Epithelial cell of proximal tubule (primary cell): Measurements from ENCODE around the gene CACNA2D4. TPM values are rescaled to one million over a fixed set of nuclear protein-coding genes. Genes with fewer than 3 reads are reported as not detected.

Experiments used
- DNase-seq: peaks from one replicate; pipeline ENCODE4 v3.0.0-alpha.2; 2011; ENCODE audit warnings: low read depth
- H3K4me3 ChIP-seq: 2 replicates; pipeline ENCODE4 v1.5.1; 2011; ENCODE audit warnings: low read depth, mild to moderate bottlenecking, low read length
- total RNA-seq: library from RNA; depleted of rRNA; stranded (reverse); fragments of >200 nt; gene quantifications from 2 replicates; pipeline ENCODE4 v1.2.3, GENCODE V29; 2015
- TF ChIP-seq, protein P1 (sequence below): conservative IDR thresholded peaks from 2 replicates; pipeline ENCODE4 v1.5.1; 2012; ENCODE audit warnings: low read depth, mild to moderate bottlenecking, low read length

CACNA2D4 gene
- total RNA-seq, 1 donor from 2014 or later: 1.6 TPM

DNA sequence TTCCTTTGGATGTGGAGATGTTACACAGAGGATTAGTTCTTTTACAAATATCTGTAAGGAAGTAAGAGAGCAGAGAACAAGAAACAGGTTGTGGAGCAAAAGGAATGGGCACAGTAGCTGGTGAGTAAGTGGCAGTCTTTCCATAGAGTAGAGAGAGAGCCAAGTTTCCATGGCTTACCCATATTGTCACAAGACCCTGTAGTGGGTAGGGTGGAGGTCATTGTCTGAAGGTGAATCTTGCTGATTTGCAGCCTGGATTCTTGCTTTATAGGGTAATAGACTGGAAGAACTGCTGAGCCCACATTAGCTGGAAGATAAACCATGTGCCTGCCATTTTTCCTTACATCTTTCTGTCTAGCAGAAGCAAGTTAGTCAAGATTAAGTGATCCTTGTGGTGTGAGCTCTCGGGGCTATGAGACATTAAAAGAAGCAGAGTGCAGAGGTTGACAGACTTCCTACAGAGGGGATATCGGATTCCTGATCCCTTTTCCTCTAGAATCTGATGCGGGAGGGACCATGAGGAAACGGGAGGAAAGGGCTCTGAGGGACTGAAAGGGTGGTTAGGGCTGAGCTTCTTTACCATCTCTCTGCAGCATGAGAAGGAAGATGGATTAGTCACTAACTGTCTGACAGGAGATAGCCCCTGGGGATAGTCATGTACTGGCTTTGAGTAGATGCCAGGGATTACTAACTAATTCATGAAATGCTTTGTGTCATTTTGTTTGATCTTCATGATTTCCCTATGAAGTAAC lies 142.1 kb downstream of the CACNA2D4 start:
- TF ChIP-seq, protein P1, sequence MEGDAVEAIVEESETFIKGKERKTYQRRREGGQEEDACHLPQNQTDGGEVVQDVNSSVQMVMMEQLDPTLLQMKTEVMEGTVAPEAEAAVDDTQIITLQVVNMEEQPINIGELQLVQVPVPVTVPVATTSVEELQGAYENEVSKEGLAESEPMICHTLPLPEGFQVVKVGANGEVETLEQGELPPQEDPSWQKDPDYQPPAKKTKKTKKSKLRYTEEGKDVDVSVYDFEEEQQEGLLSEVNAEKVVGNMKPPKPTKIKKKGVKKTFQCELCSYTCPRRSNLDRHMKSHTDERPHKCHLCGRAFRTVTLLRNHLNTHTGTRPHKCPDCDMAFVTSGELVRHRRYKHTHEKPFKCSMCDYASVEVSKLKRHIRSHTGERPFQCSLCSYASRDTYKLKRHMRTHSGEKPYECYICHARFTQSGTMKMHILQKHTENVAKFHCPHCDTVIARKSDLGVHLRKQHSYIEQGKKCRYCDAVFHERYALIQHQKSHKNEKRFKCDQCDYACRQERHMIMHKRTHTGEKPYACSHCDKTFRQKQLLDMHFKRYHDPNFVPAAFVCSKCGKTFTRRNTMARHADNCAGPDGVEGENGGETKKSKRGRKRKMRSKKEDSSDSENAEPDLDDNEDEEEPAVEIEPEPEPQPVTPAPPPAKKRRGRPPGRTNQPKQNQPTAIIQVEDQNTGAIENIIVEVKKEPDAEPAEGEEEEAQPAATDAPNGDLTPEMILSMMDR: no peak
- no peak for DNase-seq
- no peak overlapping the region for H3K4me3 ChIP-seq

DNA sequence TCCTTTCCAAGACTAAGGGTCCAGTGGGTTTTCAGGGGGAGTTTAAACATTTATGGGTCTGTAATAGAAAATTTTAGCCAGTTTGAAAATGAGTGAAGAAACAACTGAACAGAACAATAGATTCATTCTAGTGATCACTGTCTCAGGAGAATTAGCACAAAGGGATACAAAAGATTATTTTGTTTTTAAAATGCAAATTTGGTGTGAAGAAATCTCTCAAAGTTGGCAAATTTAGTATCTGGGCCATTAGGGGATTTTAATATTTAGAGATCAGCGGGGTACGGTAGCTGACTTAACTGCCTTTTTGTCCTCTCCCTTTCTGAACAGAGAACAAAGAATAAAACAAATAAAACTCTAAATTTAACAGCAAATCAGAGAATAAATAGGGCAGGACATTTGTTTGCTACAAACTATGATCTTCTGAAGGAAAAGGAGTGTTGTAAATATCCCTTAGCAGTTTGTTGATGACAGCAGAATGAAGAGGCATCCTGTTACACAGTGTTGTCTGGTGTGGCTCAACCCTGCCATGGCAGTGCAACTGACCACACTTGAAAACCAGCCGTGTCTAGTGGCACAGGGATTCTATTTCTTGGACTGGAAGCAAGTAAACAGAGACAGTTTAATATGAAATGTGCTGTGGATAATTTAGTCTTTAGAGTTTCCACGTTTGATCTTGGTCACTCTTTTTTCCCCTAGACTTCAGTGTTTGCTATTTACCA lies 144.4 kb downstream of the CACNA2D4 start:
- TF ChIP-seq, protein P1: no peak
- H3K4me3 ChIP-seq: no peak overlapping the region
- DNase-seq: no peak

DNA sequence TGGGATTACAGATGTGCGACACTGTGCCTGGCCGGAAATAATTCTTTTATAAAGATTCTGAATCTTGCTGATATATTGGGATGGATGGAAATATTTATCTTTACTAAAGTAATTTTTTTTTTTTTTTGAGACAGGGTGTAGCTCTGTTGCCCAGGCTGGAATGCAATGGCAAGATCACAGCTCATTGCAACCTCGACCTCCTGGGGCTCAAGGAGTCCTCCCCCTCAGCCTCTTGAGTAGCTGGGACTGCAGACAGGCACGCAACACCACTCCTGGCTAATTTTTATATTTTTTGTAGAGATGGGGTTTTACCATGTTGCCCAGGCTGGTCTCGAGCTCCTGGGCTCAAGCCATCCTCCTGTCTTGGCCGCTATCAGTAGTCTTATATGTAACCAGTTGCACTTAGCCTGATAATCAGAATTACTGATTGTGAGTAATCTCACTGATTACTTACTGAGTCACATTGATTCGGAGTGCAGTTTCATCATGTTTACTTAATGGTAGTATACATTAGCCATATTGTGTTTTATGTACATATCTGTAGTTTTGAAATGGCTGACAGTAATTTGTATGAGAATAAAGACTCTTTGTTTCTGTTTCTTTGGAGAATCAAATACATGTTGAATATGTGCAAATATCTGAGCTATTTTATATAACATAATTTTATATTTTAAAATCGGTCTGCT lies 148.5 kb downstream of the CACNA2D4 start:
- H3K4me3 ChIP-seq: no peak overlapping the region
- DNase-seq: no peak

DNA sequence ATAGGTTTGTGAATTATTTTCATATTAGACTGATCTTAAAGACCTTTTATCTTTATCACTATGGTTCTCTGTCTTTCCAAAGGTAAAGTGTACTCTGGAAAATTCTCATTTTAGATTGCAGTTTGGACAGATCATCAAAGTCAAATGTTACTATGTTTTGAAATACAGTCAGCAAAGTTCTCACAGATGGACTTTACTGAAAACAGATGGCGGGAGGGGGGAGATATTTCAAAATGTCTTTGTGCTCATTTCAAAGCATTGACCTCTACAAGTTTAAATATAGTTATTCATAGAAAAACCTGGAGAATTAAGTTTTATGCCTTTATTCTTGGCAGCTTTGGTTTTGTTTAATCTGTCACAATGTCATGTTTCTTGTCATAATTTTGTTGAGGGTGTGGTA lies 149.8 kb downstream of the CACNA2D4 start:
- H3K4me3 ChIP-seq: no peak overlapping the region
- TF ChIP-seq, protein P1: no peak
- DNase-seq: no peak

More for the DNA sequence above, 148.5 kb downstream of the CACNA2D4 start:
- TF ChIP-seq, protein P1: no peak

DNA sequence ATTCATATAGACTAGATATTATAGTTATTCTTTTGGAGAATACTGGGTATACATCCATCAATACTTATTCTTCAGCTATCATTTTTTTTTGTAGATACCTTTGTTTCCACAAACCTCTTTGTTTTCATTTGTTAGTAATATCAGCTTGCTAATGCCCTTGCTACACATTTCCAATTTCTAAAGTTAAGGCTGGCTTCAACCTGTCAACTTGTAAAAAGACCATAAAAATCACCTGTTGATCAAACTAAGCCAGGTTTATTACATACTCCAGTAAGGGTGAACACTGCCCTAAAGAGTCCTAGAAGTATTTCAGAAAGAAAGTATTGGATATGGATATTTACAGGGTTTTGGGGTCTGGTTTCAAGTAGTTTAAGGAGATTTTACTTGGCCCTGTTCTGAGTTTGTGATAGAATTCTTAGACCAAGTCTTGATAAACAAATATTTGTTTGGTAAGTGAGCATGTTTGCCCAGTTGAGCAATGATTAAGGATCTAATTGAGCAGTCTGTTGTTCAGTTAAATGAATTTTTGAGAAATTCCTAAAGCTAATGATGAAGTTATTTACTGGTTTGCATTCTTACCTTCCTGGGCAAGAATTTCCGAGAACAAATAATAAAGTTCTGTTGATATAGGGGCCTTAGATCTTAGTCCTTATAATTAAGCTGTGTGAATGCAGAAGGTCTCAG lies 150.9 kb downstream of the CACNA2D4 start:
- no peak for DNase-seq
- H3K4me3 ChIP-seq: no peak overlapping the region
- TF ChIP-seq, protein P1: no peak

DNA sequence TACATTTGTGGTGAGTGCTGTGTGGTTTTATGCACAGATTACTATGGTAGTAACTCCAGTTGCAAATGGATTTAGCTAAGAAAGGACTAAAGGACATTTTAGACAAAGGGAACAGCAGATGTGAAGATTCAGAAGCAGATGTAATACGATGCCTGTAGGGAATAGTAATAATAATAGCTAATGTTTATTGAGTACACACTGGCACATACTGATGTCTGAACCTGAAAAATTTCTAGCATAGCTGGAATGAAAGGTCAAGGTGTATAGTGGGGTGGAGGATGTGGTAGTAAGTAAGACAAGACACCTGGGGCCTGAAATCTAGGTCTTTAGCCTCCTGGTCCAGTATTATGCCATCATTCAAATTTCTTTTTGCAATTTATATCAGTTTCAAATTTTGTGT lies 152.3 kb downstream of the CACNA2D4 start:
- no peak overlapping the region for H3K4me3 ChIP-seq
- DNase-seq: no peak
- TF ChIP-seq, protein P1: no peak
